A172 (cell line): ENCODE measurements around the gene PACS2. TPM values are rescaled to one million over a fixed set of nuclear protein-coding genes. Genes with fewer than 3 reads are reported as not detected.
"Not testable (repeated sequence)": the region's sequence is repeated elsewhere in the genome, so short reads cannot be mapped to it uniquely, and the experiment has no call there.

Source experiments
- DNase-seq: peaks from one replicate; pipeline ENCODE4 v3.0.0-alpha.2; 2015; ENCODE audit warnings: low spot score
- total RNA-seq: library from RNA; depleted of rRNA; stranded (reverse); fragments of >200 nt; shearing (Covaris generic); gene quantifications from 2 replicates; pipeline ENCODE4 v1.2.3, GENCODE V29; 2014

The PACS2 gene
- total RNA-seq, 1 experiment from 2014 or later = 35.9 TPM

GRCh38 chr14:105287249-105288102 lies 27.1 kb upstream of the PACS2 start:
- no peak for DNase-seq

DNA sequence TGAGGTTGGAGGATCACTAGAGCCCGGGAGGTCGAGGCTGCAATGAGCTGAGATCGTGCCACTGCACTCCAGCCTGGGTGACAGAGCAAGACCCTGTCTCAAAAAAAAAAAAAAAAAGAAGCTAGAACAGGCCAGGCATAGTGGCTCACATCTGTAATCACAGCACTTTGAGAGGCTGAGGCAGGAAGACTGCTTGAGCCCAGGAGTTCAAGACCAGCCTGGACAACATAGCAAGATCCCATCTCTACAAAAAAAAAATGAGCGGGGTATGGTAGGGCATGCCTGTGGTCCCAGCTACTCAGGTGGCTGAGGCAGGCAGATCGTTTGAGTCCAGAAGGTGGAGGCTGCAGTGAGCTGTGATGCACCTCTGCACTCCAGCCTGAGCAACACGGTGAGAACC lies 25.6 kb upstream of the PACS2 start:
- not testable (repeated sequence) for DNase-seq

DNA sequence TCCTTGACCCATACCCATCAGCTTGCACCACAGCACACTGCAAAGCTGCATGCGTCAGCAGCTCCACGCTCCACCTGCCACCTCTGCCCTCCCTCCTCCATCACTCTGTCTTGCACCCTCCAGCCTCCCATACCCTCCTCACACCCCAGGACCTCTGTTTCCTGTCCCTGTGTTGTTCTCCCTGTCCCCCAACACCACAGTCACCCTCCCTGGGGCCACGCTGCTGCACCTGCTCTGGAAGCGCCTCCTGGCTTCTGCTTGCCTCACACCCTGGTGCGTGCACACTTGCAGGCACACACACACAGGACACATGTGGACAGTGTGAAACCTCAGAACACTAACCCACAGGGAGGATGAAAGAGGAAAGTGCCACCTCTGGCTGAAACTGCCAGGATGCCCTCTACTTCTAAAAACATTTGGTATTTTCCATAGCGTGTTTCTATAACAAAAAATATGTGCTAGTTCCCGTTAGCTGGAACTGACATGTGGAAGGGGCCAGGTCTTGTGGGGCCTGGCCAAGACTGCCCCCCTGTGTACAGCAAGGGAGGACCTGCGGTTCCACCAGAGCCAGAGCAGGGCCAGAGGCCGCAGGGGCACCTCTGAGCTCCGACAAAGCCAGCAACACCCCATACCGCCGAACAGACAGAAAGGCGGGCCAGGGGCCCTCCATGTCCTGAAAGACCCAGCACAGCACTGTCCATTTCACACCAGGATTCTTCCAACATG lies 23.8 kb upstream of the PACS2 start:
- no peak for DNase-seq

GRCh38 chr14:105292826-105293711 lies 21.5 kb upstream of the PACS2 start:
- no peak for DNase-seq

- DNase-seq = no peak
Observed at GRCh38 chr14:105294142-105294597, 20.4 kb upstream of the PACS2 start.

GRCh38 chr14:105297311-105297710 lies 17.2 kb upstream of the PACS2 start:
- DNase-seq = not testable (repeated sequence)

GRCh38 chr14:105299654-105300541 lies 14.7 kb upstream of the PACS2 start:
- no peak for DNase-seq

DNA sequence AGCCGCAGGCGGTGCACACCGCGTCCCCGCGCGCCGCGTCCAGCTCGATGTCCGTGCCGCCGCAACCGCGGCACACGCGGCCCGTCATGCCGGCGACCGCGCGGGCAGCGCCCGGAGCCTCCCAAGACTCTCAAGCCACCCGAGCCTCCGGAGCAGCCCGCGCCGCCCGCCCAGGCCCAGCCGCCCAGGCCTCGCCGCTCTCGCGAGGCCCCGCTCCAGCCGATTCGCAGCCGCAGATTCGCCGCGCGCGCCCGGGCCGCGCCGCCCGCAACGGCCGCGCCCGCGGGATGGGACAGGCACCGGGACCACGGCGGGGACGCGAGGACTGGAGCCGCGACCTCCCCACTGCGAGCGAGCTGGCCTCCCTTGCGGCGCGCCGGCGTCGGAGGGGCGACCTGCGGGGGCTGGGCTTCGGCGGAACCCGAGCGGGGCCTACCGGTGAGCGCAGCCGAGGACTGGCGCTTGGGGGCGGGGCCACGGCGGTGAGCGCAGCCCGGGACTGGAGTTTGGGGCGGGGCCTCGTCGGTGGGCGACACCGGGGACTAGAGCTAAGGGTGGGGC lies 13.9 kb upstream of the PACS2 start, which contains the start of gene BRF1:
TSS of gene BRF1 (minus strand) at position 460 of the 561 bp plus-strand sequence. CDS start at position 88, 372 bp downstream.
- DNase-seq = peak; percentile 72

DNA sequence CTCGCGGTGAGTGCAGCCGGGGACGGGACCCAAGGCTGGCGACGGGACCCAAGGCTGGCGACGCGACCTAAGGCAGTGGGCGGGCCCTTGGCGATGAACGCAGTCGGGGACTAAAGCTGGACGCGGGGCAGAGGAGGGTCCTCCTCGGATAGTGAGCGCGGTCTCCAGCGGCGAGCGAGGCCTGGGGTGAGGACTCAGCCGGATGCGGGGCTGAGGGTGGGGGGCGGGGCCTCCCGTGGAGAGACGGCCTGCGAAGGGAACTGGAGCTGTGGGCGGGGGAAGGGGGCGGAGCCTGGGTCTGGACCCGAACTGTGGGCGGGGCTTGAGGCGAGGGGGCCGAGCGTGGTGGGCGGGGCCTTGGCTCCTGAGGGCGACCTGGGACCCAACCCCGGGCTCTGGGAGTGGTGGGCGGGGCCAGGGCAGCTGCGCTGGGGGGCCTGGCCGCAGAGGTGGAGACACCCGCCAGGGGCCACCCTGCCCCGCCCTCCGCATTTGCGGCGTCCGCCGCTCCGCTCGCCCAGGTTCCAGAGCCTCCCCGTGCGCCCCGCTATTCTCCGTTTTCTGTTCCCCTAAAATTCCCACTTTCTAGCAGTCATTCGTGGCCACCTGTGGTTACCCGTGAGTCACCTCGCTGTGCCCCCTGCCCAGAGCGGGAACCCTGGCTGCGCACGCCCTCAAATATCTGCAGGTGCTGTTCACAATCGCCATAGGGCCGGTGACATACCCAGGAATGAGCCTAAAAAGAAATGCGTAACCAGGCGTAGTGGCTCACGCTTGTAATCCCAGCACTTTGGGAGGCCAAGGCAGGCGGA lies 13.2 kb upstream of the PACS2 start:
- peak; percentile 76 for DNase-seq

DNA sequence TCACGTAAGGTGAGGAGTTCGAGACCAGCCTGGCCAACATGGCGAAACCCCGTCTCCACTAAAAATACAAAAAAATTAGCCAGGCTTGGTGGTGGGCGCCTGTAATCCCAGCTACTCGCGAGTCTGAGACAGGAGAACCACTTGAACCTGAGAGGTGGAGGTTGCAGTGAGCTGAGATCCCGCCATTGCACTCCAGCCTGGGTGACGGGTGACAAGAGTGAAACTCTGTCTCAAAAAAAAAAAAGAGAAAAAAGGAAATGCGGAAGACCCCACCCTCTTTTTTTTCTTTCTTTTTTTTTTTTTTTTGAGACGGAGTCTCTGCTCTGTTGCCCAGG lies 12.7 kb upstream of the PACS2 start:
- not testable (repeated sequence) for DNase-seq

GRCh38 chr14:105303949-105304348 lies 10.6 kb upstream of the PACS2 start:
- no peak for DNase-seq

DNA sequence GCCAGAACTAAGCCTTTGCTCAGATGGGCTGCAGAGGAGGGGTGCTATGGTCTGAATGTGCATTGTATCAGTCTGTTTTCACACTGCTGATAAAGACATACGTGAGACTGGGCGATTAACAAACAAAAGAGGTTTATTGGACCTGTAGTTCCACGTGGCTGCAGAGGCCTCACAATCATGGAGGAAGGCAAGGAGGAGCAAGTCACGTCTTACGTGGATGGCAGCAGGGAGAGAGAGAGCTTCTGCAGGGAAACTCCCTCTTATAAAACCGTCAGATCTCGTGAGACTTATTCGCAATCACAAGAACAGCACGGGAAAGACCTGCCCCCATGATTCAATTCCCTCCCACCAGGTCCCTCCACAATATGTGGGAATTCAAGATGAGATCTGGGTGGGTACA lies 10.0 kb upstream of the PACS2 start:
- no peak for DNase-seq

DNA sequence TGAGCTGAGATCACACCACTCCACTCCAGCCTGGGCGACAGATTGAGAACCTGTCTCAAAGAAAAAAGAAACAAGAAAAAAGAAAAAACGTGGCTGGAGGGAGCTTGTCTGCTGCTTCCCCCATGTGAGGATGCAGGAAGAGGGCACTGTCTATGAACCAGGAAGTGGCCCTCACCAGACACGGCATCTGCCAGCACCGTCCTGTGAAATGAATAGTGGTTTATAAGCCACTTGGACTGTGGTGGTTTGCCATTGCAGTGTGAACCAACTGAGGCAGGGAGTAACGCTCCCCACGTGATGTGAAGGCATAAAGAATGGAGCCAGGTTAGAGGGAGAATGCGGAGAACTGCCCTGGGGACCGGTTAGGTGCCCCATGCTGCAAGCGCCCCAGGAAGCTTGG lies 9.2 kb upstream of the PACS2 start:
- DNase-seq = no peak

GRCh38 chr14:105305791-105306190 lies 8.8 kb upstream of the PACS2 start:
- no peak for DNase-seq

- no peak for DNase-seq
Observed at GRCh38 chr14:105307052-105307727, 7.4 kb upstream of the PACS2 start.

- no peak for DNase-seq
Observed at GRCh38 chr14:105309371-105309770, 5.2 kb upstream of the PACS2 start.

DNA sequence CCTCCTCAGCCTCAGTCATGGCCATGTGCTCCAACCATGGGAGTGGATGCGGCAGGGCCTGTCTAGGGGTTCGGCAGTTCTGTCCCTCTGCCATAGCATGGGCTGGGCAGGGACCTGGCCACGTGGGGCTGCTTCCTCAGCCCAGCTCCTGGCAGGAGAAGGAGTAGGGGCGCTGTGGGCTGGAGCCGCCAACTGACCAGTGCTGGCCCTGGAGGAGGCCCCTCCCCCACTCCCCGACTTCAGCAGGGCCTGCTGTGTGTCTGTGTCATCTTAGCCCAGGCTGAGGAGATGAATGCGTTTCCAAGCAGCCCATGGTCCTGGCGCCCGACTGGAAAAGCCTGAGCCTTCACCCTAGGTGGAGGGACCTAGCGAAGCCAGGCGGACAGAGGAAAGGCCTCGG lies 2.7 kb upstream of the PACS2 start:
- no peak for DNase-seq

GRCh38 chr14:105312973-105313372 lies 1.6 kb upstream of the PACS2 start:
- DNase-seq = no peak
